OCI-LY3 (cell line): ENCODE measurements around the gene CLEC16A.

Experiments
- EZH2phosphoT487 ChIP-seq: fragments of 200-600 bp; shearing (Covaris generic); IDR thresholded peaks from 2 replicates; pipeline ENCODE4 v1.6.1; 2018; ENCODE audit warnings: antibody characterized with exemption, mixed run types, low read depth
- TF ChIP-seq, protein P1 (sequence below): fragments of 200-600, 300-600 bp; sonication (generic); IDR thresholded peaks from 2 replicates; pipeline ENCODE4 v1.5.1; 2014; ENCODE audit warnings: antibody characterized with exemption, low read length, low read depth

DNA sequence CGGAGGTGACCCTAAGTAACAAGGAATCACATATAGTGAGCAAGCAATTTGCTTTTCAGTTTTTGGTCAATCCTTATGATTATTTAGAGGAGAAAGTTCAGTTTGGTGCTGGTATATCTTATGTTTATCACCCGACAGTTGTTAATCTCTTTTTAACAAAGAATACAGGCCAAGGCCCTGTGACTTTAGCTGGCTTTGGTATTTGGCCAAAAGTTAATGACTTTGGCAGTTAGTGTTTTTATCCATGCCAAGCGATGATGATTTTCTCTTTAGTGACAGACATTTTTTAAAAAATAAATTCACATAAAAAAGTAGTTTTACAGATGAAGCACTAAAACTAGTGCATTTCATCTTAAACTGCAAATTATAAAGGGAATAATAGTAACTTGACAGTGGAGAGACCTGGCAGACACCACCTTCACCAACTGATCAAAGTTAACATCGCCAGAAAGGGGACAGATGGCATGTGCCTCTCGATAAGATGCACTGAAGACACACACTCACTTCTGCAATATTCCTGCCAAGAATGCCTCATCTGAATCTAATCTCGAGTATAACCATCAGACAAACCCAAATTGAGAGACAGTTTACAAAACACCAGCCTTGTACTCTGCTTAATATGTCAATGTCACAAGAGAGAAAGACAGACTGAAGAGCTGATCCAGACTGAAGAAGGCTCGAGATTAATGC lies 9.0 kb upstream of the CLEC16A start:
- TF ChIP-seq, protein P1, sequence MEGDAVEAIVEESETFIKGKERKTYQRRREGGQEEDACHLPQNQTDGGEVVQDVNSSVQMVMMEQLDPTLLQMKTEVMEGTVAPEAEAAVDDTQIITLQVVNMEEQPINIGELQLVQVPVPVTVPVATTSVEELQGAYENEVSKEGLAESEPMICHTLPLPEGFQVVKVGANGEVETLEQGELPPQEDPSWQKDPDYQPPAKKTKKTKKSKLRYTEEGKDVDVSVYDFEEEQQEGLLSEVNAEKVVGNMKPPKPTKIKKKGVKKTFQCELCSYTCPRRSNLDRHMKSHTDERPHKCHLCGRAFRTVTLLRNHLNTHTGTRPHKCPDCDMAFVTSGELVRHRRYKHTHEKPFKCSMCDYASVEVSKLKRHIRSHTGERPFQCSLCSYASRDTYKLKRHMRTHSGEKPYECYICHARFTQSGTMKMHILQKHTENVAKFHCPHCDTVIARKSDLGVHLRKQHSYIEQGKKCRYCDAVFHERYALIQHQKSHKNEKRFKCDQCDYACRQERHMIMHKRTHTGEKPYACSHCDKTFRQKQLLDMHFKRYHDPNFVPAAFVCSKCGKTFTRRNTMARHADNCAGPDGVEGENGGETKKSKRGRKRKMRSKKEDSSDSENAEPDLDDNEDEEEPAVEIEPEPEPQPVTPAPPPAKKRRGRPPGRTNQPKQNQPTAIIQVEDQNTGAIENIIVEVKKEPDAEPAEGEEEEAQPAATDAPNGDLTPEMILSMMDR: no peak
- TF ChIP-seq EZH2phosphoT487: no peak
